ENCODE data around the gene CCT2.

Gene CCT2

DNA sequence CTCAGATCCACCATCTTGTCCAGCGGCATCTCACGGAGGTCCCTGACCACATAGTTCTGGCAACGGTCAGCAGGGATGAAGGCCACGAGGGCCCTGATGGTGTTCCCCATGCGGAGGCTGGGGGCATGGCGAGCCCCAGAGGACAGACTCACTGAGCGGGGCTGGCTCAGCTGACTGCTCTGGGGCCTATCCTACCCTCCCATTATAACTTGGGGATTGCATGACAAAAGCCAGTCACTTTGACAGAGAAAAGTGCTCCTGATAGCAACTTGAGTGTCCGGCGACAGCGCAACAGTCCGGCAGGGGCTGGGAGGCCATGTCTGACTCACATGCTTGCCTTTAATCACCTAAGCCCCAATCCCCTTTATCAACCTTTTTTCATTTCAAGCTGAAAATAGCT is 25.5 kb downstream of the CCT2 start, which contains the start of gene LRRC10:
Gene LRRC10, minus strand, starts transcription at position 179 of the 400 bp plus-strand sequence. Its CDS starts 69 bp downstream, at position 110.
- no peak within 1 kb of the TSS for H3K4me3 ChIP-seq (ENCODE audit: low read depth, low read length)
- TF ChIP-seq MYC (IDR thresholded peaks at IDR 0.05; ENCODE audit: low read depth, low read length): no peak
- TF ChIP-seq POLR2A (IDR thresholded peaks at IDR 0.05; ENCODE audit: extremely low read depth, insufficient read length): no peak
- no peak for TF ChIP-seq CTCF (IDR thresholded peaks at IDR 0.05; ENCODE audit: low read depth, low read length)
- no peak for TF ChIP-seq MAX (IDR thresholded peaks at IDR 0.05; ENCODE audit: low read depth, low read length)
- DNase-seq (ENCODE audit: low read depth): no peak

- H3K4me3 ChIP-seq (ENCODE audit: low read depth, low read length): no peak overlapping the region
- TF ChIP-seq MAX (IDR thresholded peaks at IDR 0.05; ENCODE audit: low read depth, low read length) (no peak), CTCF (IDR thresholded peaks at IDR 0.05; ENCODE audit: low read depth, low read length) (no peak), MYC (IDR thresholded peaks at IDR 0.05; ENCODE audit: low read depth, low read length) (no peak), POLR2A (IDR thresholded peaks at IDR 0.05; ENCODE audit: extremely low read depth, insufficient read length) (no peak)
- no peak for DNase-seq (ENCODE audit: low read depth)
These were observed 28.1 kb downstream of the CCT2 start for GRCh38 chr12:69613351-69613750.

DNA sequence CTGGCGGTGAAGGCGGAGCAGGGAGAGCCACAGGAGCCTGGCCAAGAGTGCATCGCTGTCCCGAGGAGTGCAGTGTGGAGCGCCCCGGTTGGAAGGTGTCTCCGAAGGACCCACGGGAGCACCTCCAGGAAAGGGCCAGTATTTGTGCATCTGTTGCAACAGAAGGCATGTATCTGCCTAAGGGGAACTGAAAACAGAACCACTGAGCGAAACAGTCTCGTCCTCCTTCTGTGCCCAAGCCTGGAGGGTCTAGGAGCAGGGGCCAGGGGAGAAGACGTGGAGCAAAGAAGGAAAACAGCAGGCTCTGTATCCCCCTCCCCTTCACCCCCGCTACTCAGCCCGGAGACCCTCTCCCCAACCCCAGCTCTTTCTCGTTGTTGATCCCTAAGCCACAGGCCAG is 30.8 kb downstream of the CCT2 start:
- TF ChIP-seq POLR2A (IDR thresholded peaks at IDR 0.05; ENCODE audit: extremely low read depth, insufficient read length): no peak
- no peak for TF ChIP-seq MAX (IDR thresholded peaks at IDR 0.05; ENCODE audit: low read depth, low read length)
- TF ChIP-seq CTCF (IDR thresholded peaks at IDR 0.05; ENCODE audit: low read depth, low read length): no peak
- no peak for TF ChIP-seq MYC (IDR thresholded peaks at IDR 0.05; ENCODE audit: low read depth, low read length)
- no peak for DNase-seq (ENCODE audit: low read depth)

GRCh38 chr12:69619050-69619449 is 33.8 kb downstream of the CCT2 start:
- DNase-seq (ENCODE audit: low read depth): no peak
- H3K4me3 ChIP-seq (ENCODE audit: low read depth, low read length): no peak overlapping the region
- no peak for TF ChIP-seq CTCF (IDR thresholded peaks at IDR 0.05; ENCODE audit: low read depth, low read length)

More for the DNA sequence above, 30.8 kb downstream of the CCT2 start:
- no peak overlapping the region for H3K4me3 ChIP-seq (ENCODE audit: low read depth, low read length)

GRCh38 chr12:69620077-69620476 is 34.8 kb downstream of the CCT2 start:
- H3K4me3 ChIP-seq (ENCODE audit: low read depth, low read length): no peak overlapping the region
- no peak for TF ChIP-seq POLR2A (IDR thresholded peaks at IDR 0.05; ENCODE audit: extremely low read depth, insufficient read length)
- TF ChIP-seq MAX (IDR thresholded peaks at IDR 0.05; ENCODE audit: low read depth, low read length): no peak
- no peak for TF ChIP-seq MYC (IDR thresholded peaks at IDR 0.05; ENCODE audit: low read depth, low read length)
- no peak for TF ChIP-seq CTCF (IDR thresholded peaks at IDR 0.05; ENCODE audit: low read depth, low read length)
- DNase-seq (ENCODE audit: low read depth): no peak

- no peak for TF ChIP-seq MYC (IDR thresholded peaks at IDR 0.05; ENCODE audit: low read depth, low read length)
- no peak for TF ChIP-seq POLR2A (IDR thresholded peaks at IDR 0.05; ENCODE audit: extremely low read depth, insufficient read length)
- TF ChIP-seq MAX (IDR thresholded peaks at IDR 0.05; ENCODE audit: low read depth, low read length): no peak
- TF ChIP-seq CTCF (IDR thresholded peaks at IDR 0.05; ENCODE audit: low read depth, low read length): no peak
- no peak overlapping the region for H3K4me3 ChIP-seq (ENCODE audit: low read depth, low read length)
- no peak for DNase-seq (ENCODE audit: low read depth)
These were observed 35.7 kb downstream of the CCT2 start for GRCh38 chr12:69620921-69621320.

Measured in NB4 (cell line).